GM10266 (cell line): ENCODE data around the gene NAV2.

Experiments used
- DNase-seq: peaks from one replicate; pipeline ENCODE4 v3.0.0; 2012; ENCODE audit errors: extremely low spot score
- TF ChIP-seq, protein P1 (sequence below): IDR thresholded peaks from 2 replicates; pipeline ENCODE4 v1.5.1; 2012; ENCODE audit warnings: mild to moderate bottlenecking, low read depth; ENCODE audit not compliant: control insufficient read depth, insufficient read depth; ENCODE audit errors: missing control alignments

Gene NAV2

DNA sequence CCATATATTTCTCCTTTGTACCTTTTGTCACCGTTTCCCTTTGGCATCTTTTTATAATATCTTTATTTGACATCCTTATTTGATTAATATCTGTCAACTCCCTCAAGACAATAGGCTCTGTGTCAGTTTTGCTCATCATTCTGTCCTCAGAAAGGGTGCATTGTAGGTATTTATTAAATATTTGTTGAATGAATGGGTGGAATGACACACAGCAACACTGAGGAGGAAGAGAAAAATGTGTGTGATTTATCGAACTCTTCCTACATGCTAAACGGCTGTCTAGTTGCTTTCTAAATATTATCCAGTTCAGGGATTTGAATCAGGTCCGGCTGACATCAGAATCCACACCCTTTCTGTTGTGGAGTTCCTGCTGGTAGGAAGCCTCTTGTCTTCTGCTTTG lies 98.2 kb downstream of the NAV2 start:
- no peak for DNase-seq
- TF ChIP-seq, protein P1, sequence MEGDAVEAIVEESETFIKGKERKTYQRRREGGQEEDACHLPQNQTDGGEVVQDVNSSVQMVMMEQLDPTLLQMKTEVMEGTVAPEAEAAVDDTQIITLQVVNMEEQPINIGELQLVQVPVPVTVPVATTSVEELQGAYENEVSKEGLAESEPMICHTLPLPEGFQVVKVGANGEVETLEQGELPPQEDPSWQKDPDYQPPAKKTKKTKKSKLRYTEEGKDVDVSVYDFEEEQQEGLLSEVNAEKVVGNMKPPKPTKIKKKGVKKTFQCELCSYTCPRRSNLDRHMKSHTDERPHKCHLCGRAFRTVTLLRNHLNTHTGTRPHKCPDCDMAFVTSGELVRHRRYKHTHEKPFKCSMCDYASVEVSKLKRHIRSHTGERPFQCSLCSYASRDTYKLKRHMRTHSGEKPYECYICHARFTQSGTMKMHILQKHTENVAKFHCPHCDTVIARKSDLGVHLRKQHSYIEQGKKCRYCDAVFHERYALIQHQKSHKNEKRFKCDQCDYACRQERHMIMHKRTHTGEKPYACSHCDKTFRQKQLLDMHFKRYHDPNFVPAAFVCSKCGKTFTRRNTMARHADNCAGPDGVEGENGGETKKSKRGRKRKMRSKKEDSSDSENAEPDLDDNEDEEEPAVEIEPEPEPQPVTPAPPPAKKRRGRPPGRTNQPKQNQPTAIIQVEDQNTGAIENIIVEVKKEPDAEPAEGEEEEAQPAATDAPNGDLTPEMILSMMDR, result no peak

GRCh38 chr11:19811380-19811779 lies 98.7 kb downstream of the NAV2 start:
- DNase-seq, result no peak
- TF ChIP-seq, protein P1, result no peak

DNA sequence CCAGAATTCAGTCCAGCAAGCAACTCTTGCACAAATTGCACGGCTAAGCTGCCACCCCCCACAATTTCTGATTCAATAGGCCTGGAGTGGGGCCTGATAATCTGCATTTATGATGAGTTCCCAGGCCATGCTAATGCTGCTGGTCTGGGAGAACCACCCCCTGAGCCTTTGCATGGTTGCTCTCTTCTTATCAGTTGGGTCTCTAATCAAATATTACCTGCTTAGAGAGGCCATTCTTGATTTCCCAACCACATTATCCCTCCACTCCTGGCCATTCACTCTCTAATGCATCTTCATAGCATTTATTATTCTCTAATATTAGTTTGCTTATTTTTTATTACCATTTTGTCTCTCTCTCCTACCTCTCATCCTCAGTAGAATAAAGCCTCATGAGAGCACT lies 99.5 kb downstream of the NAV2 start:
- TF ChIP-seq, protein P1, result no peak
- DNase-seq, result no peak

DNA sequence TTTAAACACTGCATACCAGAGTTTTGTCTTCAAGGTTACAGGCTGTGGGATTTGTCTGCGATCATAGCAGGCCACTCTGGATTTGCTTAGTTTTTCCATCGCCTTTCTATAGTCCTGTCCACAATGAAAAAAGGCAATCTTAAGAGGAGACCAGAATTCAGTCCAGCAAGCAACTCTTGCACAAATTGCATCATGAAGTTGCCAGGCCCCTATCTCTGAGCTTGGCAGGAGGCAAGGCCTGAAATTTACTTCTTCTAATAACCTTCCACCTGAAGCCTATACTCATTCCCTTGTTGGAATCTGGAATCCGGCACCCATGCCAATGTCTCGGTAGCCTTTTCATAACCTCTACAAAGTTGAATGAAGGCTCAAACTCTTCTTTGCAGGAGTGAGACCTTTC lies 100.1 kb downstream of the NAV2 start:
- no peak for DNase-seq
- TF ChIP-seq, protein P1, result no peak

- TF ChIP-seq, protein P1, result no peak
- DNase-seq, result no peak
Observed at GRCh38 chr11:19813158-19813879, 100.7 kb downstream of the NAV2 start.

- DNase-seq, result no peak
- TF ChIP-seq, protein P1, result peak; percentile 32
Observed at GRCh38 chr11:19814421-19814820, 101.8 kb downstream of the NAV2 start.

DNA sequence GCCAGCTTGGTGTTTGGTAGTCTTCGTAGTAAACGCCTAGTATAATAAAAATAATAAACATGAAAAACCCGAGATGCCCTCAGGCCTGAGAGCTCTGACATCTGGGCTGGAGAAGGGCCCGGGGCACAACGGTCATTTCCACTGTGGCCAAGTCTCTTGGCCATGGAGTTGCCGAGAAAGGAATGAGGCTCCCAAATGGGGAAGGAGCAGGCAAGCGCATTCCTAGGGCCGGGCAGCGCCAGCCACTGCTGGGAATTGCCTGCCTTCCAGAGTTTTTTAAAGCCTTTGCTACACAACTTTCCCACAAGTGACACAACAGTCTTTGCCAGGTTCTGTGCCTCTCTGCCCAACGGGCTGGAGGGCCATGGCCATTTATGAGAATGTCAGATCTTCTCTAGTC lies 103.4 kb downstream of the NAV2 start:
- no peak for DNase-seq
- TF ChIP-seq, protein P1, result no peak
